GM12872 (cell line): ENCODE data around the gene ETV6.

ENCODE experiments used
- CTCF ChIP-seq: IDR thresholded peaks from 3 replicates; pipeline ENCODE4 v1.5.1; 2011; ENCODE audit warnings: low read depth, mild to moderate bottlenecking, low read length, moderate library complexity; ENCODE audit not compliant: insufficient read depth

Gene ETV6

GRCh38 chr12:11906286-11906935, 256.9 kb downstream of the ETV6 start:
- TF ChIP-seq CTCF: no peak

DNA sequence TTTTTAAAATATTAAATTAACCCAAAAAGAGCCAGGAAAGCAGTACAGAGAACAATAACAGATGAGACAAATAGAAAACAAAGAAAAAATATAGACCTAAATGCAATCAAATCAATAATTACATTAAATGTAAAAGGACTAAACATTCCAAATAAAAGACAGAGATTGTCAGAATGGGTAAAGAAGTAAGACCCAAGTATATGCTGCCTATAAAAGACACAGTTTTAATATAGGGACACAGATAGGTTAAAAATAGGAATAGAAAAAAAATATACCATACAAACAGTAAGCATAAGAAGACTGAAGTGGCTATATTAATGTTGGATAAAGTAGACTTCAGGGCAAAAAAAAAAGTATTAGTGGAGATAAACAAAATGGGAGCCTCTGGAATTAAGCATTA, 258.2 kb downstream of the ETV6 start:
- TF ChIP-seq CTCF: no peak

DNA sequence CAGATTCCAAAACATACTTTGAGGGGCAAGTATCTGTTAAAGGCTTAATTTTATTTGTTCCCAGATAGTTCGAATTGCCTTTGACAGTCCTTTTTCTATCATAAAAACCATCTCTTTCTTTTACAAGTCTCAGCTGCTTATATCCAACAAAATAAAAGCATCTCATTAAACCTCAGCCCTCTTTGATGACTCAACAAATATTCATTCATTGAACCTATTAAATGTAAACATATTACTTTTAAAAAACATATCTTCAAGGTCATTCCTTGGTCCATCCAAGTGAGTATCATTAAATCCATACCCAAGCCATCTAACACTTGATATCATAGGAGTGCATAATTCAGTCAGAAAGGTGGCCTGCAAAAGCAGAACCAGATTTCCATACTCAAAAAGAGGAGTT, 266.6 kb downstream of the ETV6 start:
- no peak for TF ChIP-seq CTCF

GRCh38 chr12:11916771-11917170, 267.3 kb downstream of the ETV6 start:
- TF ChIP-seq CTCF: no peak

DNA sequence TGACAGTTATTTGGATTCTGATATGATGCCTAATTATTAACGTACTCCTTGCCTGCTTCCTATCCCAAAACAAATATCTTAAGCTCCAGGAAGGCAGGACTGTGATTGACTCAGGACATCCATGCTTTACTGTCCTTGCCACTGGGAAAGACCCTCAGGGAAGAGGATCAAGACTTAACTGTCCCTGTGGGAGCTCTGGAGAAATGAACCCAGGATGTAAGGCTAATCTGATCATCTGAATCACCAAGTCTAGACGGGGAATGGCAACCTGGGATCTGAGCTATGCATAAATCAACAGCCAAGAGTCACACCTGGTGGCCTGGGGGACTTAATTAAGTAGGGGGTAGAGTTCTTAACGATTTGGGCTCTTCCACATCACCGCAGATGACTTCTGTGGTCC, 268.0 kb downstream of the ETV6 start:
- TF ChIP-seq CTCF: no peak

DNA sequence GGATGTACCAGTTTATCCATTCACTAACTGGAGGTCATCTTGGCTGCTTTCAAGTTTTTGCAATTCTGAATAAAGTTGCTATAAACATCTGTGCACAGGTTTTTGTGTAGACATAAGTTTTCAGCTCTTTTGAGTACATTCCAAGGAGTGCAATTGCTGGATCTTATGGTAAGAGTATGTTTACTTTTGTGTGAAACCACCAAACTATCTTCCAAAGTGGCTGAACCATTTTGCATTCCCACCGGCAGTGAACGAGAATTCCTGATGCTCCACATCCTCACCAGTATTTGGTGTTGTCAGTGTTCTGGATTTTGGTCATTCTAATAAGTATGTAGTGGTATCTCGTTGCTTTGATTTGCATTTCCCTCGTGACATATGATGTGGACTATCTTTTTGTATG, 270.8 kb downstream of the ETV6 start:
- TF ChIP-seq CTCF: no peak

DNA sequence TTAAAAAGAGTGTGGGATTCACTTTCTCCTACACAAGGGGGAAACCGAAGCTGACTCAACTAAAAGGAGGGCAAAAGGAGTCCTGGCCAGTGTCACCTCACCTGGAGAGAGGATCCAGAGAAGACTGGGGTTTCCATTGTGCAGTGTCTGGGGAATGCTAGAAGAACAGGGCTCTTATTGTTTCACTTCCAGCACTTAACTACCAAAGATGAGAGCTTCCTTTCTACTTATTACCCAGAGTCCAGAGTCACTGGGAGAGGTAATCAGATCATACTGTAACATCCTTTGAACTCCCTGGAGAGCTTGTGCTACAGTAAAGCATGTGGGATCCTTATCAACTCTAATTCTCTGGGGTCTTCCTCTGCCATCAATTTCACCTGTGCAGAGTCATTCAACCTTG, 272.9 kb downstream of the ETV6 start:
- TF ChIP-seq CTCF: no peak
